Gastroesophageal sphincter (tissue), 3 donors: Measurements from ENCODE around the gene MSL3B.

ENCODE experiments used
- CTCF ChIP-seq, 4 experiments: fragments of 200-600 bp in 2 of 4; fragments of 450-650 bp in 2 of 4; sonication (generic) in 1 of 4; IDR thresholded peaks; one replicate each; pipeline ENCODE4 v1.5.1; 2017 to 2019; ENCODE audit warnings: antibody characterized with exemption in 4 of 4, mild to moderate bottlenecking in 2 of 4, moderate library complexity in 2 of 4
- EP300 ChIP-seq: sonication (generic); formaldehyde crosslinking; IDR thresholded peaks from one replicate; pipeline ENCODE4 v1.6.1; 2017; ENCODE audit warnings: antibody characterized with exemption, mild to moderate bottlenecking
- POLR2A ChIP-seq, 2 donors: fragments of 450-650 bp; IDR thresholded peaks; one replicate each; pipeline ENCODE4 v1.6.1; 2017; ENCODE audit warnings: antibody characterized with exemption in 2 of 2, mild to moderate bottlenecking in 2 of 2, moderate library complexity in 1 of 2

GRCh38 chr2:233823731-233824121 is 44.5 kb downstream of the MSL3B start:
- no peak for TF ChIP-seq CTCF (IDR thresholded peaks at IDR 0.05)
- no peak for TF ChIP-seq EP300
- TF ChIP-seq POLR2A (IDR thresholded peaks at IDR 0.05), result no peak
